Pancreas (tissue), 10 donors: Measurements from ENCODE around the gene HHAT. TPM values are rescaled to one million over a fixed set of nuclear protein-coding genes. Genes with fewer than 3 reads are reported as not detected.

Source experiments
- ATAC-seq, 4 donors: fragments of 200-7000 bp; cut with Tn5 transposase; one replicate each; pipeline versions ENCODE4 v1.8.0 to v1.9.1; 2020; ENCODE audit warnings: mild to moderate bottlenecking in 4 of 4, moderate library complexity in 4 of 4
- DNase-seq, 6 donors: peaks; one replicate each; pipeline ENCODE4 v3.0.0-alpha.2; 2020
- FAIRE-seq: peaks from 2 replicates; lab custom pipeline; 2012; peaks lifted over from hg19 to GRCh38; lab: Jason Lieb, UNC
- H3K27ac ChIP-seq, 4 donors: fragments of 200-600 bp; sonication (generic); 1 replicate in 3 of 4; 2 replicates in 1 of 4; pipeline versions ENCODE4 v1.5.0 to v1.8.0; 2020
- H3K27me3 ChIP-seq, 4 donors: fragments of 200-600 bp; one replicate each; pipeline ENCODE4 v1.8.0; 2021
- H3K36me3 ChIP-seq, 3 donors: fragments of 200-600 bp; sonication (generic) in 1 of 3; one replicate each; pipeline versions ENCODE4 v1.5.0 to v1.8.0; 2020 to 2021
- H3K4me1 ChIP-seq, 3 donors: fragments of 200-600 bp; one replicate each; pipeline ENCODE4 v1.8.0; 2021
- H3K4me3 ChIP-seq, 4 donors: fragments of 200-600 bp; sonication (generic) in 2 of 4; one replicate each; pipeline versions ENCODE4 v1.5.0 to v1.8.0; 2020 to 2021
- H3K9me3 ChIP-seq, 4 donors: fragments of 200-600 bp; one replicate each; pipeline ENCODE4 v1.8.0; 2021
- CTCF ChIP-seq, 4 donors: fragments of 200-600 bp; sonication (generic) in 3 of 4; IDR thresholded peaks; one replicate each; pipeline versions ENCODE4 v1.5.0 to v1.8.0; 2021; ENCODE audit warnings: antibody characterized with exemption in 4 of 4
- WGBS, 2 donors: extraction: QIAGEN DNeasy Blood & Tissue Kit; methylation state at CpG; one replicate each; pipeline ENCODE4 v1.1.7; 2013; 5-methylcytosine and 5-hydroxymethylcytosine counted together
- intact Hi-C, 3 donors: fragments of 100-400 bp; cut with DNase I; formaldehyde crosslinking; loops; one replicate each; pipeline versions ENCODE4 v1.11.1 to v1.14.2; 2022
- polyA plus RNA-seq, 2 donors: library from polyadenylated mRNA; stranded (reverse); fragments of 200-250 nt; gene quantifications; one replicate each; pipeline ENCODE4 v1.2.3, GENCODE V29; 2013
- total RNA-seq, 6 donors: library from RNA; stranded (reverse); fragmentation: NEBNext Ultra II Directional in 4 of 6; extraction: Animal tissue kit (Norgen Biotek cat#: 25700) in 4 of 6; gene quantifications; one replicate each; pipeline versions ENCODE4 v1.2.1 to v1.2.4, GENCODE V29; 2021 to 2023
- donor health status: healthy with polysubstance abuse.
- donor health status: DM: no; HTN: no; CAD: no; lungs with moderate emphysema.
- donor health status: DM: no; HTN: no; CAD: no.
- donor health status: control.
- donor health status: control.
- donor health status: Bipolar disorder and iron deficiency.
- donor health status: DM: yes; HTN: yes; CAD: no.
- donor health status: DM: no; HTN: no; CAD: no.
- donor health status: DM: no; HTN: no; CAD: no.
- donor health status: DM: yes; HTN: yes; CAD: no.

The HHAT gene
- total and polyA plus RNA-seq, 8 donors, result 1.3 to 4.1 (median 2.4) TPM

GRCh38 chr1:210291081-210291764, 37.5 kb upstream of the HHAT start:
- H3K27ac ChIP-seq, result no peak overlapping the region
- no peaks in the 10 kb centered on the region for H3K9me3 ChIP-seq
- H3K4me3 ChIP-seq, result no peak overlapping the region
- no peaks in the 10 kb centered on the region for H3K36me3 ChIP-seq
- no peak for TF ChIP-seq CTCF (IDR thresholded peaks at IDR 0.05)
- intact Hi-C loops, result no loop called here
- ATAC-seq (no peak), FAIRE-seq (no peak), DNase-seq (no peak)
- WGBS, 2 donors, result 73 to 84% methylated on average over 8 of the region's 8 CpGs
- H3K27me3 ChIP-seq, result no peaks in the 10 kb centered on the region
- H3K4me1 ChIP-seq, result peaks cover 0 to 6% (median 0%) of the 10 kb centered on the region in 3 donors

GRCh38 chr1:210291786-210292230, 36.9 kb upstream of the HHAT start:
- no peaks in the 10 kb centered on the region for H3K27me3 ChIP-seq
- no peak for TF ChIP-seq CTCF (IDR thresholded peaks at IDR 0.05)
- no peaks in the 10 kb centered on the region for H3K9me3 ChIP-seq
- peak in 3 of 4 donors; percentile 17 to 49 (median 29) for ATAC-seq
- peak overlapping the region; percentile 6 to 72 (median 44) for H3K27ac ChIP-seq
- DNase-seq, result peak in 1 of 6 donors; percentile 17
- FAIRE-seq, result no peak
- peaks cover 0 to 6% (median 0%) of the 10 kb centered on the region in 3 donors for H3K4me1 ChIP-seq
- WGBS, 2 donors, result 38 to 39% methylated on average over 9 of the region's 9 CpGs
- H3K4me3 ChIP-seq, result peak overlapping the region in 3 of 4 donors; percentile 29 to 52 (median 51)
- intact Hi-C loops, result no loop called here
- H3K36me3 ChIP-seq, result no peaks in the 10 kb centered on the region

- intact Hi-C loops, result no loop called here
Measured at GRCh38 chr1:210292231-210292871, 36.4 kb upstream of the HHAT start.

GRCh38 chr1:210293171-210293607, 35.5 kb upstream of the HHAT start:
- Histone ChIP-seq H3K4me1 (peaks cover 0 to 6% (median 0%) of the 10 kb centered on the region in 3 donors), H3K4me3 (peak overlapping the region in 2 of 4 donors; percentile 51 to 52), H3K9me3 (no peaks in the 10 kb centered on the region), H3K27ac (peak overlapping the region; percentile 6 to 72 (median 44)), H3K27me3 (no peaks in the 10 kb centered on the region), H3K36me3 (no peaks in the 10 kb centered on the region)
- intact Hi-C loops, result no loop called here
- whole genome bisulfite sequencing, 2 donors, result 50 to 61% methylated on average over 7 of the region's 7 CpGs
- ATAC-seq, result peak; percentile 39 to 59 (median 48)
- FAIRE-seq, result no peak
- TF ChIP-seq CTCF (IDR thresholded peaks at IDR 0.05), result no peak
- DNase-seq, result peak in 4 of 6 donors; percentile 16 to 42 (median 28)

More at GRCh38 chr1:210292231-210292871, 36.4 kb upstream of the HHAT start:
- H3K9me3 ChIP-seq, result no peaks in the 10 kb centered on the region
- peaks cover 0 to 6% (median 0%) of the 10 kb centered on the region in 3 donors for H3K4me1 ChIP-seq
- FAIRE-seq (no peak), DNase-seq (peak; percentile 73 to 92 (median 82)), ATAC-seq (peak; percentile 96 to 98 (median 97))
- H3K27me3 ChIP-seq, result no peaks in the 10 kb centered on the region
- peak in 3 of 4 donors; percentile 23 to 39 (median 34) for TF ChIP-seq CTCF (IDR thresholded peaks at IDR 0.05)
- peak overlapping the region; percentile 6 to 72 (median 44) for H3K27ac ChIP-seq
- 2% methylated on average over 52 to 56 of the region's 56 CpGs for WGBS, 2 donors
- H3K36me3 ChIP-seq, result no peaks in the 10 kb centered on the region
- peak overlapping the region; percentile 18 to 52 (median 40) for H3K4me3 ChIP-seq
